H1 (cell line): ENCODE results near the gene NSUN2.

Experiments used
- CEBPB ChIP-seq: IDR thresholded peaks from 2 replicates; pipeline ENCODE4 v1.6.1; 2012; ENCODE audit warnings: low read depth, low read length
- CHD2 ChIP-seq: IDR thresholded peaks from 2 replicates; pipeline ENCODE4 v1.6.1; 2012; ENCODE audit warnings: low read length, improper control_type of control experiment
- CHD7 ChIP-seq: fragments of 300-600 bp; sonication (generic); IDR thresholded peaks from 2 replicates; pipeline ENCODE4 v1.7.1; 2012; ENCODE audit warnings: low read length, moderate library complexity, mild to moderate bottlenecking, inconsistent platforms; ENCODE audit not compliant: insufficient replicate concordance
- CREB1 ChIP-seq: IDR thresholded peaks from 2 replicates; pipeline ENCODE4 v1.6.1; 2012; ENCODE audit warnings: inconsistent platforms
- CTCF ChIP-seq, 3 experiments: IDR thresholded peaks; 1 replicate in 2 of 3; 2 replicates in 1 of 3; pipeline versions ENCODE4 v1.5.1 to v1.6.1; 2011; ENCODE audit warnings: low read length in 3 of 3, mild to moderate bottlenecking in 3 of 3, inconsistent platforms in 2 of 3, low read depth in 1 of 3, moderate library complexity in 1 of 3; ENCODE audit not compliant: insufficient read depth in 1 of 3; ENCODE audit errors: control extremely low read depth in 1 of 3
- EP300 ChIP-seq, 2 experiments: IDR thresholded peaks; 1 replicate in 1 of 2; 2 replicates in 1 of 2; pipeline ENCODE4 v1.6.1; 2011 to 2012; ENCODE audit warnings: low read depth in 2 of 2, low read length in 2 of 2, mild to moderate bottlenecking in 2 of 2, borderline replicate concordance in 1 of 2, inconsistent platforms in 1 of 2, moderate library complexity in 1 of 2
- EZH2 ChIP-seq: fragments of 200-600 bp; sonication (generic); IDR thresholded peaks from 2 replicates; pipeline ENCODE4 v1.7.1; 2012; ENCODE audit warnings: low read depth, mild to moderate bottlenecking, moderate library complexity, low read length, inconsistent platforms; ENCODE audit not compliant: severe bottlenecking
- GABPA ChIP-seq: IDR thresholded peaks from 2 replicates; pipeline ENCODE4 v1.6.1; 2011; ENCODE audit warnings: mild to moderate bottlenecking, low read length, moderate library complexity, borderline replicate concordance; ENCODE audit not compliant: insufficient read depth
- MAX ChIP-seq: IDR thresholded peaks from 2 replicates; pipeline ENCODE4 v1.6.1; 2012; ENCODE audit warnings: inconsistent platforms
- POLR2A ChIP-seq, 2 experiments: IDR thresholded peaks; 1 replicate in 1 of 2; 2 replicates in 1 of 2; pipeline ENCODE4 v1.6.1; 2011; ENCODE audit warnings: low read depth in 2 of 2, low read length in 2 of 2, mild to moderate bottlenecking in 2 of 2; ENCODE audit errors: control extremely low read depth in 1 of 2
- POLR2AphosphoS5 ChIP-seq: IDR thresholded peaks from 2 replicates; pipeline ENCODE4 v1.6.1; 2011; ENCODE audit warnings: low read depth, low read length
- TAF1 ChIP-seq: IDR thresholded peaks from 2 replicates; pipeline ENCODE4 v1.6.1; 2011; ENCODE audit warnings: mild to moderate bottlenecking, low read depth, low read length
- USF2 ChIP-seq: IDR thresholded peaks from 2 replicates; pipeline ENCODE4 v1.6.1; 2011; ENCODE audit warnings: low read length, improper control_type of control experiment
- ZNF274 ChIP-seq: IDR thresholded peaks from 2 replicates; pipeline ENCODE4 v1.7.0; 2012; ENCODE audit warnings: low read length, borderline replicate concordance; ENCODE audit errors: extremely low read depth

GRCh38 chr5:6655432-6655831, 22.6 kb upstream of the NSUN2 start:
- no peak for TF ChIP-seq EZH2
- TF ChIP-seq ZNF274: no peak
- no peak for TF ChIP-seq MAX
- TF ChIP-seq CHD7: no peak
- no peak for TF ChIP-seq CTCF (IDR thresholded peaks at IDR 0.05; ENCODE audit: control extremely low read depth in 1 of 3, insufficient read depth in 1 of 3, low read depth in 1 of 3, low read length in 3 of 3)
- TF ChIP-seq EP300 (IDR thresholded peaks at IDR 0.05; ENCODE audit: borderline replicate concordance in 1 of 2, low read depth in 2 of 2, low read length in 2 of 2): no peak
- no peak for TF ChIP-seq POLR2AphosphoS5
- no peak for TF ChIP-seq POLR2A (IDR thresholded peaks at IDR 0.05; ENCODE audit: control extremely low read depth in 1 of 2, low read depth in 2 of 2, low read length in 2 of 2)
- no peak for TF ChIP-seq CHD2
- no peak for TF ChIP-seq GABPA
- no peak for TF ChIP-seq CREB1
- no peak for TF ChIP-seq USF2
- TF ChIP-seq CEBPB: no peak
- TF ChIP-seq TAF1: no peak
